Keratinocyte (primary cell): ENCODE results near the gene TTC24. TPM values are rescaled to one million over a fixed set of nuclear protein-coding genes. Genes with fewer than 3 reads are reported as not detected.

Source experiments
- DNase-seq: peaks from one replicate; pipeline ENCODE4 v3.0.0-alpha.2; 2011; ENCODE audit warnings: low read depth, missing footprints, low spot score
- FAIRE-seq: peaks from 2 replicates; lab custom pipeline; 2011; peaks lifted over from hg19 to GRCh38; lab: Jason Lieb, UNC
- H2AFZ ChIP-seq: 2 replicates; pipeline ENCODE4 v1.6.0; 2012; ENCODE audit warnings: low read length, control low read depth, inconsistent platforms; ENCODE audit not compliant: control insufficient read depth
- H3K27ac ChIP-seq: 2 replicates; pipeline ENCODE4 v1.5.1; 2011; ENCODE audit warnings: low read length; ENCODE audit not compliant: control insufficient read depth, insufficient read depth
- H3K27me3 ChIP-seq: 3 replicates; pipeline ENCODE4 v1.6.0; 2011; ENCODE audit warnings: low read length; ENCODE audit not compliant: control insufficient read depth, insufficient read depth; ENCODE audit errors: extremely low read depth
- H3K36me3 ChIP-seq, 2 experiments: 2 replicates in 1 of 2; 3 replicates in 1 of 2; pipeline ENCODE4 v1.5.1; 2011; ENCODE audit warnings: low read length in 2 of 2, mild to moderate bottlenecking in 1 of 2; ENCODE audit not compliant: control insufficient read depth in 2 of 2, insufficient read depth in 2 of 2; ENCODE audit errors: extremely low read depth in 1 of 2
- H3K4me1 ChIP-seq: 3 replicates; pipeline ENCODE4 v1.5.1; 2011; ENCODE audit warnings: low read length; ENCODE audit not compliant: control insufficient read depth, insufficient read depth; ENCODE audit errors: extremely low read depth
- H3K4me2 ChIP-seq: 3 replicates; pipeline ENCODE4 v1.6.0; 2011; ENCODE audit warnings: low read depth, low read length; ENCODE audit not compliant: control insufficient read depth, insufficient read depth; ENCODE audit errors: extremely low read depth
- H3K4me3 ChIP-seq, 3 experiments: fragments of 200-600 bp in 1 of 3; sonication (generic) in 1 of 3; 2 replicates in 2 of 3; 3 replicates in 1 of 3; pipeline ENCODE4 v1.5.1; 2011 to 2016; ENCODE audit warnings: low read length in 3 of 3, mild to moderate bottlenecking in 3 of 3, control low read depth in 2 of 3, inconsistent platforms in 1 of 3, low read depth in 1 of 3, mixed read lengths in 1 of 3, mixed run types in 1 of 3, moderate library complexity in 1 of 3; ENCODE audit not compliant: control insufficient read depth in 2 of 3, insufficient read depth in 2 of 3; ENCODE audit errors: extremely low read depth in 1 of 3
- H3K79me2 ChIP-seq: 2 replicates; pipeline ENCODE4 v1.6.0; 2012; ENCODE audit warnings: low read length; ENCODE audit not compliant: control insufficient read depth, insufficient read depth
- H3K9ac ChIP-seq: 3 replicates; pipeline ENCODE4 v1.6.0; 2011; ENCODE audit warnings: low read length; ENCODE audit not compliant: control insufficient read depth, insufficient read depth; ENCODE audit errors: extremely low read depth
- H3K9me1 ChIP-seq: 3 replicates; pipeline ENCODE4 v1.6.0; 2011; ENCODE audit warnings: low read length; ENCODE audit not compliant: control insufficient read depth, insufficient read depth; ENCODE audit errors: extremely low read depth
- H3K9me3 ChIP-seq: 2 replicates; pipeline ENCODE4 v1.5.1; 2012; ENCODE audit warnings: low read depth, low read length; ENCODE audit not compliant: control insufficient read depth
- H4K20me1 ChIP-seq: 3 replicates; pipeline ENCODE4 v1.6.0; 2011; ENCODE audit warnings: low read length; ENCODE audit not compliant: control insufficient read depth, insufficient read depth; ENCODE audit errors: extremely low read depth
- EZH2 ChIP-seq: IDR thresholded peaks from one replicate; pipeline ENCODE4 v1.6.1; 2012; ENCODE audit warnings: inconsistent platforms, mild to moderate bottlenecking, low read length, moderate library complexity
- dilution Hi-C: fragments of 300-500 bp; cut with MboI; formaldehyde crosslinking; loops from one replicate; pipeline ENCODE4 v1.7.0; 2020; ENCODE audit warnings: low sequenced_read_pairs; ENCODE audit not compliant: extremely low pct_ligation_motif_present
- polyA plus RNA-seq, 5 experiments: library from polyadenylated mRNA; depleted of rRNA in 3 of 5; stranded (reverse) in 3 of 5; stranded (forward) in 1 of 5; unstranded in 1 of 5; fragments of >200 nt; gene quantifications; 1 replicate in 1 of 5; 2 replicates in 3 of 5; 3 replicates in 1 of 5; pipeline versions ENCODE4 v1.2.1 to v1.2.3, GENCODE V29; 2011 to 2012; ENCODE audit warnings: missing spikeins in 2 of 5, low read depth in 1 of 5, low replicate concordance in 1 of 5
- TF ChIP-seq, protein P1 (sequence below), 3 experiments: IDR thresholded peaks in 1 of 3; conservative IDR thresholded peaks in 1 of 3; optimal IDR thresholded peaks in 1 of 3; 2 replicates in 2 of 3; 3 replicates in 1 of 3; pipeline versions ENCODE3 to v1.5.1; 2011; ENCODE audit warnings: low read length in 3 of 3, mild to moderate bottlenecking in 3 of 3, moderate library complexity in 2 of 3, control low read depth in 1 of 3, inconsistent platforms in 1 of 3; ENCODE audit not compliant: insufficient read depth in 2 of 3; ENCODE audit errors: extremely low read depth in 1 of 3

The TTC24 gene
- polyA plus RNA-seq, 1 donor (not counting 4 experiments of a cell fraction or from before 2014, with no cell fraction given), result not detected

DNA sequence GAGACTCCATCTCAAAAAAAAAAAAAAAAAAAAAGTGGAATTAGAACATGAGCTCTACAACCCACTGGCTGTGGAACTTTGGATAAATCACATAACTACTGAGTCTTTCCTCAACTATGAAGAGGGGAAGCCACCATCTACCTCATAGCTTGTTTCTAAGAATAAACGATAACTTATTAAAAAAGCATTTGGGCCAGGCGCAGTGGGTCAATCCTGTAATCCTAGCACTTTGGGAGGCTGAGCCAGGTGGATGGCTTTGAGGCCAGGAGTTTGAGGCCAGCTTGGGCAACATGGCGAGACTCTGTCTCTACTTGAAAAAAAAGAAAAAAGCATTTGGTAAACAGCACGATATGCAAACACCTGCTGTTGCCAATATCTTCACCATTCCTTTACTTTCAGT is 47.1 kb upstream of the TTC24 start:
- DNase-seq (no peak), FAIRE-seq (no peak)
- H3K9me1 ChIP-seq, result no peaks in the 10 kb centered on the region
- no peaks in the 10 kb centered on the region for H3K4me1 ChIP-seq
- H3K9ac ChIP-seq, result no peak overlapping the region
- H3K9me3 ChIP-seq, result no peaks in the 10 kb centered on the region
- H3K27ac ChIP-seq, result no peak overlapping the region
- no peaks in the 10 kb centered on the region for H4K20me1 ChIP-seq
- no peaks in the 10 kb centered on the region for H3K79me2 ChIP-seq
- no peak overlapping the region for H2AFZ ChIP-seq
- H3K4me3 ChIP-seq, result no peak overlapping the region
- no peak overlapping the region for H3K4me2 ChIP-seq
- TF ChIP-seq, protein P1, sequence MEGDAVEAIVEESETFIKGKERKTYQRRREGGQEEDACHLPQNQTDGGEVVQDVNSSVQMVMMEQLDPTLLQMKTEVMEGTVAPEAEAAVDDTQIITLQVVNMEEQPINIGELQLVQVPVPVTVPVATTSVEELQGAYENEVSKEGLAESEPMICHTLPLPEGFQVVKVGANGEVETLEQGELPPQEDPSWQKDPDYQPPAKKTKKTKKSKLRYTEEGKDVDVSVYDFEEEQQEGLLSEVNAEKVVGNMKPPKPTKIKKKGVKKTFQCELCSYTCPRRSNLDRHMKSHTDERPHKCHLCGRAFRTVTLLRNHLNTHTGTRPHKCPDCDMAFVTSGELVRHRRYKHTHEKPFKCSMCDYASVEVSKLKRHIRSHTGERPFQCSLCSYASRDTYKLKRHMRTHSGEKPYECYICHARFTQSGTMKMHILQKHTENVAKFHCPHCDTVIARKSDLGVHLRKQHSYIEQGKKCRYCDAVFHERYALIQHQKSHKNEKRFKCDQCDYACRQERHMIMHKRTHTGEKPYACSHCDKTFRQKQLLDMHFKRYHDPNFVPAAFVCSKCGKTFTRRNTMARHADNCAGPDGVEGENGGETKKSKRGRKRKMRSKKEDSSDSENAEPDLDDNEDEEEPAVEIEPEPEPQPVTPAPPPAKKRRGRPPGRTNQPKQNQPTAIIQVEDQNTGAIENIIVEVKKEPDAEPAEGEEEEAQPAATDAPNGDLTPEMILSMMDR (optimal IDR thresholded peaks at IDR 0.05 in 1 of 3, IDR thresholded peaks at IDR 0.05 in 1 of 3, conservative IDR thresholded peaks at IDR 0.05 in 1 of 3; ENCODE audit: extremely low read depth in 1 of 3, insufficient read depth in 2 of 3, low read length in 3 of 3), result no peak
- no peak for TF ChIP-seq EZH2
- dilution Hi-C loops, result no loop called here
- peaks cover 0 to 45% of the 10 kb centered on the region in 2 experiments for H3K36me3 ChIP-seq
- no peaks in the 10 kb centered on the region for H3K27me3 ChIP-seq

DNA sequence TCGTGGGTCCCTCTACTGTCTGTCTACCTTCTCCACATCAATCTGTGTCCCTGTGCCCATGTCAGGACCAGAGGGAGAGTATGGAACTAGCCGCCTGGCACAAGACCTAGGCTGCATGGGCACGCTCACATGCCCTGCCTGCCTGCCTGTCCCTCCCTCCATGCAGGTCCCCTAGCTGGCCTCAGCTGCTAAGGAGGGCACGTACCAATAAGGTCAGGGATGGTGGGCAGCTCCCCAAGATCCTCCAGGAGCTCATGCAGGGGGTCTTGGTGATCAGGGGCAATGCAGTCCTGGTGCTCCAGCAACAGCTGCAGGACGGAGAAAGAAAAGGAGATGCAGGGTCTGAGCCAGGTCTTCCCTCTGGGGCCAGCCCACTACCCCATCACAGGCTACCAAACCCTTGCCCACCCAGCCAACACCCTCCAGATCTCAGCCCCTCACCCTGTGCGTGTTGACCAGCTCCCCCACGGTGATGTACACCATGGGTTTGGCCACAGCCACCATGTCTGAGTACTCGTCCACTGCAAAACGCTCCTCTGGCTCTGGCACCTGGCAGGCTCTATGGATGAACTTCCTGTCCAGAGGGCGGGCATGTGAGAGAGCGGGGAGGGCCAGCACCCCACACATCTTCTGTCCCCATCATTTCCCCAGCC is 45.8 kb upstream of the TTC24 start:
- H3K9me3 ChIP-seq, result no peaks in the 10 kb centered on the region
- no peak for TF ChIP-seq EZH2
- TF ChIP-seq, protein P1 (optimal IDR thresholded peaks at IDR 0.05 in 1 of 3, IDR thresholded peaks at IDR 0.05 in 1 of 3, conservative IDR thresholded peaks at IDR 0.05 in 1 of 3; ENCODE audit: extremely low read depth in 1 of 3, insufficient read depth in 2 of 3, low read length in 3 of 3), result no peak
- H2AFZ ChIP-seq, result no peak overlapping the region
- H3K9me1 ChIP-seq, result no peaks in the 10 kb centered on the region
- no peaks in the 10 kb centered on the region for H3K4me1 ChIP-seq
- FAIRE-seq (no peak), DNase-seq (no peak)
- H3K27me3 ChIP-seq, result no peaks in the 10 kb centered on the region
- H3K4me2 ChIP-seq, result no peak overlapping the region
- H3K4me3 ChIP-seq, result no peak overlapping the region
- H3K27ac ChIP-seq, result no peak overlapping the region
- H3K36me3 ChIP-seq, result peaks cover 0 to 46% of the 10 kb centered on the region in 2 experiments
- no peaks in the 10 kb centered on the region for H3K79me2 ChIP-seq
- dilution Hi-C loops, result no loop called here
- H3K9ac ChIP-seq, result no peak overlapping the region
- no peaks in the 10 kb centered on the region for H4K20me1 ChIP-seq
